Colonic mucosa (tissue), 4 donors: ENCODE data around the gene BBS1. TPM values are rescaled to one million over a fixed set of nuclear protein-coding genes. Genes with fewer than 3 reads are reported as not detected.

Source experiments
- DNase-seq: peaks from one replicate; pipeline ENCODE4 v3.0.0-alpha.2; 2020
- H3K27ac ChIP-seq: fragments of 200-600 bp; one replicate; pipeline ENCODE4 v1.8.0; 2021
- H3K27me3 ChIP-seq: fragments of 200-600 bp; one replicate; pipeline ENCODE4 v1.8.0; 2021
- H3K36me3 ChIP-seq: fragments of 200-600 bp; one replicate; pipeline ENCODE4 v1.8.0; 2021
- H3K4me1 ChIP-seq: fragments of 200-600 bp; one replicate; pipeline ENCODE4 v1.8.0; 2021; ENCODE audit warnings: mild to moderate bottlenecking
- H3K4me3 ChIP-seq: fragments of 200-600 bp; one replicate; pipeline ENCODE4 v1.8.0; 2021
- H3K9ac ChIP-seq, 2 donors: one replicate each; pipeline ENCODE4 v1.7.0; 2013; ENCODE audit warnings: control low read depth in 2 of 2, low read depth in 2 of 2, low read length in 2 of 2
- H3K9me3 ChIP-seq: fragments of 200-600 bp; one replicate; pipeline ENCODE4 v1.8.0; 2021
- CTCF ChIP-seq: fragments of 200-600 bp; IDR thresholded peaks from one replicate; pipeline ENCODE4 v1.8.0; 2022; ENCODE audit warnings: antibody characterized with exemption, mild to moderate bottlenecking
- intact Hi-C: fragments of 100-400 bp; cut with DNase I; formaldehyde crosslinking; loops from one replicate; pipeline ENCODE4 v1.14.1; 2022
- total RNA-seq, 2 donors: library from RNA; stranded (reverse); fragmentation: NEBNext Ultra II Directional in 1 of 2; extraction: Animal tissue kit (Norgen Biotek cat#: 25700) in 1 of 2; gene quantifications; one replicate each; pipeline ENCODE4 v1.2.1, GENCODE V29; 2021
- donor health status: healthy.
- donor health status: DM: no; HTN: no; CAD: no.
- donor health status: DM: no; HTN: no; CAD: no.

BBS1 gene
- total RNA-seq, 2 donors from 2014 or later = 16.8 to 25.8 TPM

- intact Hi-C loops = no loop called here
- no peak for TF ChIP-seq CTCF
- H3K9ac ChIP-seq = peak overlapping the region; percentile 35 to 58
These were observed 44.8 kb upstream of the BBS1 start for GRCh38 chr11:66465373-66466224.

DNA sequence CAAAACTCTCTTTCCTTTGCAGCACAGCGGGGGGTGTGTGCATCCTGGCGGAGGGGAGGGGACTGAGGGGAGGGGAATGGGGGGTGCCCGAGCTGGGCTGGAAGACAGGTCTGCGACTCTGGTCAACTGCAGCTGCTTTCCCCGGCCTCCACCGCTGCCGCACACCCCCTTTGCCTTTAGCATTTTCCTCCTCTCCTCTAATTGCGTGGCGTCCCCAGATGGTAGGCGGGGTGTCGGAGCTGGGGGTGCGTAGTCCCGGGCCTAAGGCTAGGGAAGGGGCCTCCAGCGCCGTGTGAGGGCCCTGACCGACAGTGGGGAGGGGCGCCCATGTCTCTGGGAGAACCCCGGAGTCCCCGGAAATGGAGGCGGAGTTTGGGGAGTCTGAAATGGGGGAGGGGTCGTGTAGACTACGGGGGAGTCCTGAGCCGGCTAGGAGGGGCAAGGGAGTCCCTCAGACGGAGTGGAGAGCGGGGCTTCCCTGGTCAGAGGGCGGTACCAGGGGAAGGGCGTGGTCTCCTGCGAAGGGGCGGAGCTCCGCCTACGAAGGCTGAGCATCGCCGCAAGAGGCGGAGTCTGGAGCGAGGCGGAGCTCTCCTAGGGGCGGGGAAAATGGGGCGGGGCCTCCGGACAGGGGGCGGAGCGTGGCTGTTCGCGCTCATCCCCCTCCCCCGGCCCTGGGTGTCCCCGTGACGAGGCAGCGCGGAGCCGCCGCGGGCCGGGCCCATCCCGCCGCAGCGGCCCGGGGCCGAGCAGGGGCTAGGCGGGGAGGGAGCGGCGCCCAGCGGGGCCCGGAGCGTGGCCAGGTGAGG lies 44.0 kb upstream of the BBS1 start, which contains the start of gene PELI3:
Gene PELI3, plus strand, starts transcription at position 681 of the 809 bp plus-strand sequence. CDS start 1,224 bp downstream, outside the sequence.
- intact Hi-C loops = no loop called here
- DNase-seq = peak; percentile 97

More at GRCh38 chr11:66465373-66466224, 44.8 kb upstream of the BBS1 start:
- no peaks in the 10 kb centered on the region for H3K36me3 ChIP-seq
- H3K27me3 ChIP-seq = no peaks in the 10 kb centered on the region
- peaks cover 12% of the 10 kb centered on the region for H3K4me1 ChIP-seq
- H3K9me3 ChIP-seq = no peaks in the 10 kb centered on the region
- no peak overlapping the region for H3K27ac ChIP-seq
- peak overlapping the region; percentile 56 for H3K4me3 ChIP-seq
- no peak for DNase-seq

DNA sequence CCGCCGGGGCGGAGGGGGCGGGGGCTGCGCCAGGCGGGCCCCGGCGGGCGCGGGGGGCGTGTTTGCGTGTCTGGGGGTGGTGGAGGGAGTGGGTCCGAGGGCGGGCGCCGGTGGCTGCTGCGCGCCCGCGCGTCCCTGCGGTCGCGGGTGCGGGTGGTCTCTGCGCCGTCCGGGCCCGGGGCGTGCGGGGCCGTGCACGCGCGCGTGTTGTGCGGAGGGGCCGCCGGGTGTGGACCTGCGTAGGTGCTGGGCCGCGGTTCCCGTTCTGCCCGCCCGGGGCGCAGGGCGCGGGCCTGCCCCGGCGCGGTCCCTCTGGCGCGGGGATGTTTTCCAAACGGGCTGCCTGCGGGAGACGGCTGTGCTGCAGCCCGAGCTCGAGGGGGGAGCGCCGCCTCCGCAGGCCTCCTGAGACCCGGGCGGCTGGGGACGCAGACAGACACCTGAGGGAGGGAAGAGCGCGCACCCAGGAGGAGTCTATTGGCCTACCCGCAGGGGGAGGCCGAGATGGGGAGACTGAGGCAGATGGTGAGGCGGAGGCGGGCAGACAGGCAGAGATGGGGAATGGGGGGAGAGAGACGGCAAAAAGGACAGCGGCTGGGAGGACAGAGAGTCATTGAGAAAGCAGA lies 43.3 kb upstream of the BBS1 start:
- Histone ChIP-seq H3K4me1 (peaks cover 12% of the 10 kb centered on the region), H3K36me3 (no peaks in the 10 kb centered on the region), H3K27ac (no peak overlapping the region), H3K9ac (peak overlapping the region; percentile 59 to 62), H3K27me3 (no peaks in the 10 kb centered on the region), H3K9me3 (no peaks in the 10 kb centered on the region), H3K4me3 (peak overlapping the region; percentile 56)
- intact Hi-C loops = no loop called here
- peak; percentile 30 for DNase-seq
- no peak for TF ChIP-seq CTCF

More for the DNA sequence above, 44.0 kb upstream of the BBS1 start, which contains the start of gene PELI3:
- Histone ChIP-seq H3K9ac (peak within 1 kb of the TSS; percentile 59 to 72), H3K4me1 (peaks cover 12% of the 10 kb centered on the region), H3K27ac (peak within 1 kb of the TSS; percentile 34), H3K27me3 (no peaks in the 10 kb centered on the region), H3K4me3 (peak within 1 kb of the TSS; percentile 56), H3K9me3 (no peaks in the 10 kb centered on the region), H3K36me3 (no peaks in the 10 kb centered on the region)
- TF ChIP-seq CTCF = no peak

- DNase-seq = peak; percentile 70
- TF ChIP-seq CTCF = no peak
- Histone ChIP-seq H3K27me3 (no peaks in the 10 kb centered on the region), H3K9ac (peak overlapping the region; percentile 59 to 62), H3K9me3 (no peaks in the 10 kb centered on the region), H3K36me3 (no peaks in the 10 kb centered on the region), H3K4me1 (peaks cover 12% of the 10 kb centered on the region), H3K4me3 (peak overlapping the region; percentile 56), H3K27ac (no peak overlapping the region)
- intact Hi-C loops = no loop called here
These were observed 42.7 kb upstream of the BBS1 start for GRCh38 chr11:66467756-66468155.

GRCh38 chr11:66468691-66469090 lies 41.7 kb upstream of the BBS1 start:
- Histone ChIP-seq H3K27me3 (no peaks in the 10 kb centered on the region), H3K27ac (no peak overlapping the region), H3K9me3 (no peaks in the 10 kb centered on the region), H3K9ac (no peak overlapping the region), H3K4me1 (peaks cover 12% of the 10 kb centered on the region), H3K4me3 (no peak overlapping the region), H3K36me3 (no peaks in the 10 kb centered on the region)
- DNase-seq = no peak
- TF ChIP-seq CTCF = no peak
- intact Hi-C loops = no loop called here
